Renal cortex interstitium (tissue), 11 donors: ENCODE data around the gene FAM98C. TPM values are rescaled to one million over a fixed set of nuclear protein-coding genes. Genes with fewer than 3 reads are reported as not detected.
"Not testable (repeated sequence)": the region's sequence is repeated elsewhere in the genome, so short reads cannot be mapped to it uniquely, and the experiment has no call there.

ENCODE experiments used
- DNase-seq, 11 donors: peaks; one replicate each; pipeline ENCODE4 v3.0.0-alpha.2; 2013; ENCODE audit warnings: low read depth in 9 of 11, low spot score in 4 of 11; ENCODE audit errors: extremely low read depth in 1 of 11
- polyA plus RNA-seq, 3 donors: library from polyadenylated mRNA; unstranded; fragments of 120-200 nt; gene quantifications; one replicate each; pipeline ENCODE4 v1.2.1, GENCODE V29; 2013; ENCODE audit not compliant: insufficient read length in 3 of 3

The FAM98C gene
- polyA plus RNA-seq, 3 donors, result 10.4 to 20.5 (median 15.0) TPM

DNA sequence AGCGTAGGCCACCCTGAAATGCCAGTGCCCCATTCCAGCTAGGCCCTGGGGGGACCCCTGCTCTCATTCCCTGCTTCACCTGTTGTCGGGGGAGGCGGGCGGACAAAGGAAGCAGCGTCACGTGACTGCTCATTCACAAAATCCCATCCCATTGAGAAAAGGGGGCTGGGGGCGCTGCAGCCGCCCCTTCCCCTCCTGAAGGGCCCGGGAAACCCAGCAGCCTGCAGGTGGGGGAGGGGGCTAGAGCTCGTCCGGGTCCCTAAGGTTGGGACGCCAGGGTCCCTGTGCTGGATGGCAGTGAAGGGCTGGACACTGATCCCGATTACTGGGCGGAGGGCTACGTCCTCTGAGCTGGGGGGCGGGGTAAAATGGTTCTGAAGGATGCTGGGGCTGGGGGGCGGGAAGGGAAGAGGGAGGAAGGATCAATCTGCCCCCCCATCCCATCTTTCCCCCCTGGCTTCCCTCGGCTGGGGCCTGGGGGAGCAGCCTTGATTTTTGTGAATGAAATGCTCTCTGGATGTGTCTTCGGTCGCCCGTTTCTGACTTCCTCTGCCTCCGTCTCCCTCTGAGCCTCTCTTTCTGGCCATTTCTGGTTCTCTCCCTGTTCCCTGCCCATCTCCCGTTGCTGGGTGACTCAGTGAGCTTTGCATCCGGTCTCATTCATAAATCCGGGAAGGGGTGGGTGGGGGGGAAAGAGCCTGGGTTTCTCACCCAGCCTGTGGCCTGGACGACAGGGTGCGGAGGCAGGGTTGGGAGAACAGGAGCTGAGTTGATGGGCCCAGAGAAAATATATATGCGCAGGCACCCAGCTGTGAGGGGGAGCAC is 13.6 kb upstream of the FAM98C start:
- DNase-seq, result no peak

DNA sequence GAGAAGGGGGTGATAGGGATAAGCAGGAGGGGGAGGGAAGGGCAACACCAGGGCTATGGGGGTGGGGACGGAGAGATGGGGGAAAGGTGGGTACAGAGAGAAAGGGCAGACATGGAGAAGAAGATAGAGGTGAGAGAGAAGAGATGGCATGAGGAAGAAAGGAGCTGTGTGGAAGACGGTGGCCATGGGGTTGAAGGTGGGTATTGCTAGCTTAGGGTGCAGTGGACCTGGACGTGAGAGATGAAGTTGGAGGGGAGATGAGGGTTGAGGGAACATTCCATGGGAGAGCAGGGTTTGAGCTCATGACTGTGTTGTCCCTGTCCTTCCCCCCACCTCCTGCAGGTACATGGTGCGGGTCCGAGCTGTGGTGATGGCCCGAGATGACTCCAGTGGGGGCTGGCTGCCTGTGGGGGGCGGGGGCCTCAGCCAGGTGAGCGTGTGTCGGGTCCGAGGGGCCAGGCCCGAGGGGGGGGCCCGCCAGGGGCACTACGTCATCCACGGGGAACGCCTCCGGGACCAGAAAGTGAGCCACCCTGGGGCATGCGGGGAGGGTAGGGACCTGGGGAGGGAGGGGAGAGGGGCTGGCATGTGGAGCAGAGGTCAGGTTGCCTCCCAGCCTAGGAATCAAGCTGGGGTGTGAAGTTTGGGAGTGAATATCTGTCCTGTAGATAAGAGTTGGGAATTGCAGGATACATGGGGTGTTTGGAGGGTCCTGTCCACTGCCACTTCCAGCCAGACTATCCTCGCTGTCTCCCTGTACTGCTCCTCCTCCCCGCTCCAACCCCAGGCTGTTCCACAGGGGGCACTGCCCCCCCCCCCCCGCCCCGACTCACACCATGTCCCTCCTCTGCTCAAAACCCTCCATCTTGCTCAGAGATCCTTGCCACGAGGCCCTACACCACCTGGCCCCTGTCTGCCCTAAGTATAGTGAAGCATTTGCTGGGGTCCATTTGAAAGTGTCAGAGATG is 12.7 kb upstream of the FAM98C start:
- DNase-seq, result no peak

- no peak for DNase-seq
These were observed 10.9 kb upstream of the FAM98C start for GRCh38 chr19:38391911-38392464.

- DNase-seq, result no peak
These were observed 10.1 kb upstream of the FAM98C start for GRCh38 chr19:38392707-38393308.

DNA sequence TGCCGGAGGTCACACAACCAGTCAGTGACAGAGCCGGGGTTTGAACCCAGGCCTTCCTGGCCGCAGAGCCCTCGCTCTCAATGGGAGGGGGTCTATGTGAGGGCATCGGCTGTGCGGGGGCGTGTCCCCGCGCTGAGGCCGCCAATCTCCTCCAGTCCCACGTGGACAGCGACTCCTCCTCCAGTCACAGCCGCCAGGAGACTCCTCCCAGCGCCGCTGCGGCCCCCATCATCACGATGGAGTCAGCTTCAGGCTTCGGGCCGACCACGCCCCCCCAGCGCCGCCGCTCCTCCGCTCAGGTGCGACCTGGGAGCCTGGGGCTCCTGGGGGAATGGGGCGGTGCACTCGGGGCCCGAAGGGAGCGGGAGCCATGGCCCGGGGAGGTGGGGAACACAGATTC is 8.4 kb upstream of the FAM98C start:
- peak in 1 of 11 donors; percentile 59 for DNase-seq

GRCh38 chr19:38395381-38396114 is 7.3 kb upstream of the FAM98C start:
- no peak for DNase-seq

GRCh38 chr19:38399081-38399480 is 3.8 kb upstream of the FAM98C start:
- DNase-seq, result no peak

- DNase-seq, result no peak
These were observed 3.4 kb upstream of the FAM98C start for GRCh38 chr19:38399537-38399936.

GRCh38 chr19:38400361-38400760 is 2.5 kb upstream of the FAM98C start:
- DNase-seq, result no peak

- no peak for DNase-seq
These were observed 1.7 kb upstream of the FAM98C start for GRCh38 chr19:38401148-38401547.

- DNase-seq, result no peak
These were observed 298 bp upstream of the FAM98C start for GRCh38 chr19:38402623-38402966.

- no peak for DNase-seq
These were observed 2.0 kb downstream of the FAM98C start for GRCh38 chr19:38404858-38405257.

DNA sequence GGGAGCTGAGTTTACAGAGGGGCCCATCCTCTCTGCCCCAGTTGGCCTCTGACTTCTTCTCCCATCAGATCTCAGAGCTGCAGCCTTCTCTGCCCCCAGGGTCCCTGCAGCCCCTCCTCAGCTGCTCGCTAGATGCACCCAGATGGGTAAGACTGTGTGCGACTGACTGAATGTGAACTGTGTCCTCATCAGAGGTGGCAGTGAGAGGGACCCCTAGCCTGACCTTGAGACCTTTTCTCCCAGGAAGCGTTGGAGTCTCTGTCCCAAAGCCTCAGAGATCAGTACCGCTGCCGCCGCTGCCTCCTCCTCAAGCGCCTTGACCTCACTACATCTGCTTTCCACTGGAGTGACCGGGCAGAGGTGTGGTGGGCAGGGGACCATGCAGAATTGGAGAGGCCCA is 2.4 kb downstream of the FAM98C start:
- DNase-seq, result no peak

DNA sequence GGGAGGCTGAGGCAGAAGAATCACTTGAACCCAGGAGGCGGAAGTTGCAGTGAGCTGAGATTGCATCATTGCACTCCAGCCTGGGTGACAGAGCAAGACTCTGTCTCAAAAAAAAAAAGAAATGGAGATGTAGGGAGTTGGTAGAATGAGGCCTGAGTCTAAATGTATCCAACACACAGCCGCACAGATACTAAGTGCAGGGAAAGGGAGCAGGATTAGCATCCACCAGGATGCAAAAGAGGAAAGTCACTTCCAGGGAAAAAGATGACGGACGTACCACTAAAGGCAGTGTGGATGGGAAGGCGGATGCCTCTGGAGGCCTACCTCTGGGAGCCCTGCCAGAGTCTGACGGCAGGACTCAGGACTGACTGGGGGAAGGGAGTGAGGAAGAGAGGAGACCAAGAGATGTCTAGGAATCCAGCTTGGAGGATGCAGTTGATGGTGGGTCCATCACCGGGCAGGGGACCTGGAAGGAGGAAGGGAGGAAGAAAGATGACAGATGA is 6.8 kb downstream of the FAM98C start:
- DNase-seq, result no peak

DNA sequence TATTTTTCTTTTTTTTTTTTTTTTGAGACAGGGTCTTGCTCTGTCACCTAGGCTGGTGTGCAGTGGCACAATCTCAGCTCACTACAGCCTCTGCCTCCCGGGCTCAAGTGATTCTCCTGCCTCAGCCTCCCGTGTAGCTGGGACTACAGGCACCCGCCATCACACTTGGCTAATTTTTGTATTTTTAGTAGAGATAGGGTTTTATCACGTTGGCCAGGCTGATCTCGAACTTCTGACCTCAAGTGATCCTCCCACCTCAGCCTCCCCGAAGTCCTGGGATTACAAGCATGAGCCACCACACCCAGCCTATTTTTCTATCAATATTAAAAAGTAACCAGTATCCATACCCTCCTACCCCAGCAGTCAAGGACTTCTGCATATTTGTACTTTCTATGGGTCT is 7.5 kb downstream of the FAM98C start:
- DNase-seq, result not testable (repeated sequence)

DNA sequence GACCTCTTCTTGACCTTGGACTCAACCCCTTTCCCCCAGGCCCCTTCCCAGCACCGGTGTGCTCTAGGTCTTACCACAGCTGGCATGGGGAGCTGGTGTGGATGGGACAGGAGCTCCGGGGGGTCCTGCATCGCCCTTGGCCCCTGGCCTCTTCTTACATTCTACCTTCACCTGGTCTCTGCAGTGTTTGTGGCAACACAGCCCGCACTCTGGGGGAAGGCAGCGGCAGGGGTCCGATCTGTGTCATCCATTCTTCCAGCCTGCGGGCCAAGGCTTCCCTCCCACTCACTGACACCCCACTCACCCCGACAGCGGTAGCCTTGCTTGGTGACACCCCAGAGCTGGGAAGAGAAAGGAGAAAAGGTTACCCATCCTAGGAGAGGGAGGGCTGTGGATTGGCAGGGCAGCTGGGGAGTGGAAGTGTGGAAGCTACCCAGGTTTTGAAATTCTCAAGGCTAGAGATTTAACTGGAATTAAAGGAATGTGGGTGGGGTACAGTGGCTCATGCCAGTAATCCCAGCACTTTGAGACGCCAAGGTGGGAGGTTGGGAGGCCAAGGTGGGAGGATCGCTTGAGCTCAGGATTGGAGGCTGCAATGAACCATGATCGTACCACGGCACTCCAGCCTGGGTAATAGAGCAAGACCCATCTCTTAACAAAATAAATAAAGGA is 8.3 kb downstream of the FAM98C start:
- no peak for DNase-seq

- not testable (repeated sequence) for DNase-seq
These were observed 9.0 kb downstream of the FAM98C start for GRCh38 chr19:38411898-38412297.

GRCh38 chr19:38412491-38412890 is 9.6 kb downstream of the FAM98C start:
- no peak for DNase-seq
